ENCODE data around the gene ATP2C1. TPM values are rescaled to one million over a fixed set of nuclear protein-coding genes. Genes with fewer than 3 reads are reported as not detected.

ATP2C1 gene
- total and polyA plus RNA-seq, 2 donors (not counting 1 experiment from before 2014, with no cell fraction given), result 111 to 196 TPM

- Histone ChIP-seq H3K79me2 (ENCODE audit: control insufficient read depth, insufficient read depth, low read length) (peaks cover 35% of the 10 kb centered on the region), H3K9ac (ENCODE audit: insufficient read depth, low read length) (peak overlapping the region; percentile 97)
- no peak for TF ChIP-seq EZH2 (IDR thresholded peaks at IDR 0.05; ENCODE audit: low read length, missing control alignments)
- TF ChIP-seq, protein P1, sequence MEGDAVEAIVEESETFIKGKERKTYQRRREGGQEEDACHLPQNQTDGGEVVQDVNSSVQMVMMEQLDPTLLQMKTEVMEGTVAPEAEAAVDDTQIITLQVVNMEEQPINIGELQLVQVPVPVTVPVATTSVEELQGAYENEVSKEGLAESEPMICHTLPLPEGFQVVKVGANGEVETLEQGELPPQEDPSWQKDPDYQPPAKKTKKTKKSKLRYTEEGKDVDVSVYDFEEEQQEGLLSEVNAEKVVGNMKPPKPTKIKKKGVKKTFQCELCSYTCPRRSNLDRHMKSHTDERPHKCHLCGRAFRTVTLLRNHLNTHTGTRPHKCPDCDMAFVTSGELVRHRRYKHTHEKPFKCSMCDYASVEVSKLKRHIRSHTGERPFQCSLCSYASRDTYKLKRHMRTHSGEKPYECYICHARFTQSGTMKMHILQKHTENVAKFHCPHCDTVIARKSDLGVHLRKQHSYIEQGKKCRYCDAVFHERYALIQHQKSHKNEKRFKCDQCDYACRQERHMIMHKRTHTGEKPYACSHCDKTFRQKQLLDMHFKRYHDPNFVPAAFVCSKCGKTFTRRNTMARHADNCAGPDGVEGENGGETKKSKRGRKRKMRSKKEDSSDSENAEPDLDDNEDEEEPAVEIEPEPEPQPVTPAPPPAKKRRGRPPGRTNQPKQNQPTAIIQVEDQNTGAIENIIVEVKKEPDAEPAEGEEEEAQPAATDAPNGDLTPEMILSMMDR (conservative IDR thresholded peaks at IDR 0.05 in 1 of 2, IDR thresholded peaks at IDR 0.05 in 1 of 2; ENCODE audit: low read depth in 1 of 2, low read length in 2 of 2), result peak; percentile 83 to 85
These were observed 1.0 kb upstream of the ATP2C1 start for GRCh38 chr3:130892759-130893375.

GRCh38 chr3:130894130-130894985, 474 bp downstream of the ATP2C1 start:
- Histone ChIP-seq H2AFZ (ENCODE audit: low read length) (peak overlapping the region; percentile 67), H3K9me3 (ENCODE audit: control insufficient read depth, insufficient read depth, low read depth, low read length) (no peaks in the 10 kb centered on the region), H4K20me1 (ENCODE audit: control insufficient read depth, extremely low read depth, insufficient read depth, low read length) (no peaks in the 10 kb centered on the region), H3K9ac (ENCODE audit: insufficient read depth, low read length) (peak overlapping the region; percentile 97), H3K79me2 (ENCODE audit: control insufficient read depth, insufficient read depth, low read length) (peaks cover 49% of the 10 kb centered on the region), H3K4me3 (replicated peaks in 1 of 4; ENCODE audit: control extremely low read depth in 1 of 4, insufficient read depth in 1 of 4, low read depth in 3 of 4, low read length in 4 of 4) (peak overlapping the region; percentile 84 to 90 (median 88)), H3K4me2 (ENCODE audit: extremely low read depth, insufficient read depth, low read length) (peak overlapping the region; percentile 18), H3K36me3 (ENCODE audit: control insufficient read depth, insufficient read depth, low read length) (no peaks in the 10 kb centered on the region), H3K27ac (ENCODE audit: insufficient read depth, low read length) (peak overlapping the region; percentile 98), H3K27me3 (ENCODE audit: control insufficient read depth, insufficient read depth, low read length) (no peaks in the 10 kb centered on the region), H3K4me1 (ENCODE audit: control insufficient read depth, extremely low read depth, insufficient read depth, low read length) (no peaks in the 10 kb centered on the region)
- TF ChIP-seq EZH2 (IDR thresholded peaks at IDR 0.05; ENCODE audit: low read length, missing control alignments), result no peak
- TF ChIP-seq, protein P1 (conservative IDR thresholded peaks at IDR 0.05 in 1 of 2, IDR thresholded peaks at IDR 0.05 in 1 of 2; ENCODE audit: low read depth in 1 of 2, low read length in 2 of 2), result peak in 1 of 2 donors; percentile 6
- DNase-seq (ENCODE audit: low read depth in 2 of 2), result peak; percentile 17 to 32

More at GRCh38 chr3:130892759-130893375, 1.0 kb upstream of the ATP2C1 start:
- Histone ChIP-seq H4K20me1 (ENCODE audit: control insufficient read depth, extremely low read depth, insufficient read depth, low read length) (no peaks in the 10 kb centered on the region), H3K4me3 (replicated peaks in 1 of 4; ENCODE audit: control extremely low read depth in 1 of 4, insufficient read depth in 1 of 4, low read depth in 3 of 4, low read length in 4 of 4) (peak overlapping the region; percentile 77 to 91 (median 89)), H3K4me2 (ENCODE audit: extremely low read depth, insufficient read depth, low read length) (peak overlapping the region; percentile 96), H2AFZ (ENCODE audit: low read length) (peak overlapping the region; percentile 99), H3K27me3 (ENCODE audit: control insufficient read depth, insufficient read depth, low read length) (no peaks in the 10 kb centered on the region), H3K9me3 (ENCODE audit: control insufficient read depth, insufficient read depth, low read depth, low read length) (no peaks in the 10 kb centered on the region), H3K4me1 (ENCODE audit: control insufficient read depth, extremely low read depth, insufficient read depth, low read length) (no peaks in the 10 kb centered on the region), H3K36me3 (ENCODE audit: control insufficient read depth, insufficient read depth, low read length) (no peaks in the 10 kb centered on the region), H3K27ac (ENCODE audit: insufficient read depth, low read length) (peak overlapping the region; percentile 98)
- DNase-seq (ENCODE audit: low read depth in 2 of 2), result peak; percentile 67 to 86

GRCh38 chr3:130894986-130895280, 1.0 kb downstream of the ATP2C1 start:
- peak overlapping the region; percentile 18 for H3K4me2 ChIP-seq (ENCODE audit: extremely low read depth, insufficient read depth, low read length)
- TF ChIP-seq EZH2 (IDR thresholded peaks at IDR 0.05; ENCODE audit: low read length, missing control alignments), result no peak
- TF ChIP-seq, protein P1 (conservative IDR thresholded peaks at IDR 0.05 in 1 of 2, IDR thresholded peaks at IDR 0.05 in 1 of 2; ENCODE audit: low read depth in 1 of 2, low read length in 2 of 2), result no peak
- H3K4me1 ChIP-seq (ENCODE audit: control insufficient read depth, extremely low read depth, insufficient read depth, low read length), result no peaks in the 10 kb centered on the region
- no peaks in the 10 kb centered on the region for H3K9me3 ChIP-seq (ENCODE audit: control insufficient read depth, insufficient read depth, low read depth, low read length)
- no peaks in the 10 kb centered on the region for H3K36me3 ChIP-seq (ENCODE audit: control insufficient read depth, insufficient read depth, low read length)
- H3K4me3 ChIP-seq (replicated peaks in 1 of 4; ENCODE audit: control extremely low read depth in 1 of 4, insufficient read depth in 1 of 4, low read depth in 3 of 4, low read length in 4 of 4), result peak overlapping the region; percentile 84 to 90 (median 88)
- H3K79me2 ChIP-seq (ENCODE audit: control insufficient read depth, insufficient read depth, low read length), result peaks cover 55% of the 10 kb centered on the region
- H3K27ac ChIP-seq (ENCODE audit: insufficient read depth, low read length), result peak overlapping the region; percentile 98
- H3K27me3 ChIP-seq (ENCODE audit: control insufficient read depth, insufficient read depth, low read length), result no peaks in the 10 kb centered on the region
- peak; percentile 20 to 26 for DNase-seq (ENCODE audit: low read depth in 2 of 2)
- peak overlapping the region; percentile 67 for H2AFZ ChIP-seq (ENCODE audit: low read length)
- H4K20me1 ChIP-seq (ENCODE audit: control insufficient read depth, extremely low read depth, insufficient read depth, low read length), result no peaks in the 10 kb centered on the region
- no peak overlapping the region for H3K9ac ChIP-seq (ENCODE audit: insufficient read depth, low read length)
